GM06990 (cell line): Measurements from ENCODE around the gene ADCY9.
A peak's percentile ranks its signal among the peaks of the same experiment; 100 is the strongest.
"Not testable (repeated sequence)": the region's sequence is repeated elsewhere in the genome, so short reads cannot be mapped to it uniquely, and the experiment has no call there.

ENCODE experiments used
- DNase-seq: peaks from one replicate; pipeline ENCODE4 v3.0.0-alpha.2; 2011; ENCODE audit not compliant: insufficient read length; ENCODE audit errors: extremely low read depth
- H3K27me3 ChIP-seq: replicated peaks from 2 replicates; pipeline ENCODE4 v1.6.0; 2011; ENCODE audit warnings: low read length; ENCODE audit not compliant: control insufficient read depth, insufficient read depth
- H3K36me3 ChIP-seq: 2 replicates; pipeline ENCODE4 v1.5.1; 2011; ENCODE audit warnings: low read length; ENCODE audit not compliant: control insufficient read depth, insufficient read depth
- H3K4me3 ChIP-seq: replicated peaks from 2 replicates; pipeline ENCODE4 v1.5.1; 2011; ENCODE audit warnings: low read depth, mild to moderate bottlenecking, control low read depth, low read length
- TF ChIP-seq, protein P1 (sequence below): IDR thresholded peaks from 2 replicates; pipeline ENCODE4 v1.5.1; 2011; ENCODE audit warnings: low read length, control low read depth, mild to moderate bottlenecking, inconsistent platforms; ENCODE audit not compliant: insufficient read depth, poor library complexity, severe bottlenecking

The ADCY9 gene

GRCh38 chr16:4116325-4117249 is at the start of gene ADCY9:
ADCY9 (minus strand) TSS chr16:4116442; CDS start chr16:4115442, 1,000 bp downstream.
- Histone ChIP-seq H3K36me3 (no peaks in the 10 kb centered on the region), H3K27me3 (no peaks in the 10 kb centered on the region; the same call in 1 of the 2 replicates), H3K4me3 (peak within 1 kb of the TSS; percentile 56)
- DNase-seq: peak; percentile 74
- TF ChIP-seq, protein P1, sequence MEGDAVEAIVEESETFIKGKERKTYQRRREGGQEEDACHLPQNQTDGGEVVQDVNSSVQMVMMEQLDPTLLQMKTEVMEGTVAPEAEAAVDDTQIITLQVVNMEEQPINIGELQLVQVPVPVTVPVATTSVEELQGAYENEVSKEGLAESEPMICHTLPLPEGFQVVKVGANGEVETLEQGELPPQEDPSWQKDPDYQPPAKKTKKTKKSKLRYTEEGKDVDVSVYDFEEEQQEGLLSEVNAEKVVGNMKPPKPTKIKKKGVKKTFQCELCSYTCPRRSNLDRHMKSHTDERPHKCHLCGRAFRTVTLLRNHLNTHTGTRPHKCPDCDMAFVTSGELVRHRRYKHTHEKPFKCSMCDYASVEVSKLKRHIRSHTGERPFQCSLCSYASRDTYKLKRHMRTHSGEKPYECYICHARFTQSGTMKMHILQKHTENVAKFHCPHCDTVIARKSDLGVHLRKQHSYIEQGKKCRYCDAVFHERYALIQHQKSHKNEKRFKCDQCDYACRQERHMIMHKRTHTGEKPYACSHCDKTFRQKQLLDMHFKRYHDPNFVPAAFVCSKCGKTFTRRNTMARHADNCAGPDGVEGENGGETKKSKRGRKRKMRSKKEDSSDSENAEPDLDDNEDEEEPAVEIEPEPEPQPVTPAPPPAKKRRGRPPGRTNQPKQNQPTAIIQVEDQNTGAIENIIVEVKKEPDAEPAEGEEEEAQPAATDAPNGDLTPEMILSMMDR: no peak

- DNase-seq: no peak
- Histone ChIP-seq H3K36me3 (no peaks in the 10 kb centered on the region), H3K27me3 (no peaks in the 10 kb centered on the region), H3K4me3 (no peak overlapping the region)
- TF ChIP-seq, protein P1: no peak
Measured at GRCh38 chr16:4160658-4161430, 44.6 kb upstream of the ADCY9 start.

- no peak for DNase-seq
- Histone ChIP-seq H3K27me3 (no peaks in the 10 kb centered on the region), H3K36me3 (no peaks in the 10 kb centered on the region), H3K4me3 (no peak overlapping the region)
- TF ChIP-seq, protein P1: no peak
Measured at GRCh38 chr16:4159726-4160125, 43.5 kb upstream of the ADCY9 start.

- H3K4me3 ChIP-seq: no peak overlapping the region
- H3K27me3 ChIP-seq: no peaks in the 10 kb centered on the region
- no peaks in the 10 kb centered on the region for H3K36me3 ChIP-seq
- TF ChIP-seq, protein P1: no peak
- DNase-seq: no peak
Measured at GRCh38 chr16:4158143-4159093, 42.2 kb upstream of the ADCY9 start.

DNA sequence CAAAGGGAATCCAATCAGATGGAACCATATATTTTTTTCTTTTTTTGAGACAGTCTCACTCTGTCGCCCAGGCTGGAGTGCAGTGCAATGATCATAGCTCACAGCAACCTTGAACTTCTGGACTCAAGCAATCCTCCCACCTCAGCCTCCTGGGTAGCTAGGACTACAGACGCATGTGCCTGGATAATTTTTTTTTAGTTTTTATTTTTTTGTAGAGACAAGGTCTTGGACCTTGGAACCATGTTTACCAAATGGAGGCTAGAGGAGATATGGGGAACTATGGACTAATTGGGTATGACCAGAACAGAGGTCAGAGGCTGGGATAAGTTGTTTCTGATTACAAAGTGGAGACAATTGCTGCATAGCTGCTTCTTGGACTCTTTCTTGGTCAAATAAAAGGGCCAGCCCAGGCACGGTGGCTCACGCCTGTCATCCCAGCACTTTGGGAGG is 41.2 kb upstream of the ADCY9 start:
- DNase-seq: no peak

DNA sequence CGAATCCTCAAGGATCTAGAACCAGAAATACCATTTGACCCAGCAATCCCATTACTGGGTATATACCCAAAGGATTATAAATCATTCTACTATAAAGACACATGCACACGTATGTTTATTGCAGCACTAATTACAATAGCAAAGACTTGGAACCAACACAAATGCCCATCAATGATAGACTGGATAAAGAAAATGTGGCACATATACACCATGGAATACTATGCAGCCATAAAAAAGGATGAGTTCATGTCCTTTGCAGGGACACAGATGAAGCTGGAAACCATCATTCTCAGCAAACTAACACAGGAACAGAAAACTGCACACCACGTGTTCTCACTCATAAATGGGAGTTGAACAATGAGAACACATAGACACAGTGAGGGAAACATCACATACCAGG is 40.3 kb upstream of the ADCY9 start:
- not testable (repeated sequence) for H3K36me3 ChIP-seq, H3K27me3 ChIP-seq, DNase-seq, H3K4me3 ChIP-seq

More for the DNA sequence above, 41.2 kb upstream of the ADCY9 start:
- Histone ChIP-seq H3K36me3 (no peaks in the 10 kb centered on the region), H3K4me3 (no peak overlapping the region), H3K27me3 (no peaks in the 10 kb centered on the region)
- TF ChIP-seq, protein P1: no peak

DNA sequence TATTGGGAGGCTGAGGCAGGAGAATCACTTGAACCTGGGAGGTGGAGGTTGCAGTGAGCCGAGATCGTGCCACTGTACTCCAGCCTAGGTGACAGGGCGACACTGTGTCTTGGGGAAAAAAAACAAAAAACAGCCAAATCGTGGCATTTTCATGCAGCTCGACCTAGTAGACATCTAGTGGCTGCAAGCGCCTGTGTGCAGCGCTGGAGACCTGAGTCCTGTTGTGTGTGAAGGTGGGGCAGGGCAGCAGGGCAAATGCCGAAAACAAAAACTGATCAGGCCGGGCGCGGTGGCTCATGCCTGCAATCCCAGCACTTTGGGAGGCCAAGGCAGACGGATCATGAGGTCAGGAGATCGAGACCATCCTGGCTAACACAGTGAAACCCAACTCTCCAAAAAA is 37.1 kb upstream of the ADCY9 start:
- not testable (repeated sequence) for H3K4me3 ChIP-seq, H3K27me3 ChIP-seq, DNase-seq, H3K36me3 ChIP-seq
